ENCODE results near the gene SP110. TPM values are rescaled to one million over a fixed set of nuclear protein-coding genes. Genes with fewer than 3 reads are reported as not detected.
"Not testable (repeated sequence)": the region's sequence is repeated elsewhere in the genome, so short reads cannot be mapped to it uniquely, and the experiment has no call there.

SP110 gene
- total RNA-seq, 1 donor: 68.1 TPM

DNA sequence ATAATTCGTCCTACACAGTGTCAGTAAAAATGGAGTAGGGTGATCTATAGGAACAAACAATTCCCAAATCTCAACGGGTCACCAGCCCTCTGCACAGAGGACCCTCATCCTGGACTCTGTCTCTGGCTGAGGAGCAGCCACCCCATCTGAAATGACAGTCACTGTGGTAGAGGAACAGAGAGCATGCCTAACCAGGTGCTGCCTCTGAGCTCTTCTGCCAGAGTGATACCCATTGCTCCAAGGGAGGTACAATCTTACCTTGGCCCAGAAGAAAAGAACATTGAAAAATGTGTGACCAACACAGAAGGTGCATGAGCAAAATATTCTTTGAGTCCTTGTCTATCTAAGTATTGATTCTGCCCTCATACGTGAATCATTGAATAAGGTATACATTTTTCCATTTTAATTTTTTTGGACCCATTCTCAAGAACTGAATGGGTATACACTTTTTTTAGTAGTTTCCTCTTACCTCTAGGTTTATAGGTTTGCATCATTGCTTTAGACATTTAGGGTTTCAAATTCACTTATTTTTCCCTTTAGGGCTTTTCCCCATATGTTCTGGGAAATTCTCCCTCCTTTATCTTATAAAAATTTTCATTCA is 14.4 kb upstream of the SP110 start:
- Histone ChIP-seq H3K4me3 (ENCODE audit: low read length) (no peak overlapping the region), H3K9me3 (ENCODE audit: low read depth, low read length) (peaks cover 4% of the 10 kb centered on the region), H3K27me3 (ENCODE audit: insufficient read depth, low read length) (no peaks in the 10 kb centered on the region), H3K4me1 (ENCODE audit: insufficient read depth, low read length) (peaks cover 15% of the 10 kb centered on the region)

DNA sequence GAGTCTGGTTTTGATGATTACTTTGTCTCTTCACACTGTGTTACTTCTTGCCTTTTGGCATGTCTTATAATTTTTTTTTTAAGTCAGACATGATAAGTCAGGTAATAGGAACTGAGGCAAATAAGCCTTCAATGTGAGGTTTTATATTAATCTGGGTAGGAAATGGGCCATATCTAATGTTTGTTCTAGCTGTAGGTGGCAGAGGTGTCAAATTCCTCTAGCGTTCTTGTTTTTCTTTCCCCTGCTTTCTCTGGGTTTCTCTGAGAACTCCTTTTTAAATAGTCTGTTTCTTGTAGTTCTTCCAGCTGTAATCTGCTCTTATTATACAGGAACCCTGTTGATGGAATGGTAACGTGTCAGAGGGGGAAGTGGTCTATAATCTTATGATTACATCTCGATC is 11.5 kb upstream of the SP110 start:
- H3K9me3 ChIP-seq (ENCODE audit: low read depth, low read length): peaks cover 4% of the 10 kb centered on the region
- H3K4me3 ChIP-seq (ENCODE audit: low read length): no peak overlapping the region
- H3K4me1 ChIP-seq (ENCODE audit: insufficient read depth, low read length): peaks cover 26% of the 10 kb centered on the region
- no peaks in the 10 kb centered on the region for H3K27me3 ChIP-seq (ENCODE audit: insufficient read depth, low read length)

DNA sequence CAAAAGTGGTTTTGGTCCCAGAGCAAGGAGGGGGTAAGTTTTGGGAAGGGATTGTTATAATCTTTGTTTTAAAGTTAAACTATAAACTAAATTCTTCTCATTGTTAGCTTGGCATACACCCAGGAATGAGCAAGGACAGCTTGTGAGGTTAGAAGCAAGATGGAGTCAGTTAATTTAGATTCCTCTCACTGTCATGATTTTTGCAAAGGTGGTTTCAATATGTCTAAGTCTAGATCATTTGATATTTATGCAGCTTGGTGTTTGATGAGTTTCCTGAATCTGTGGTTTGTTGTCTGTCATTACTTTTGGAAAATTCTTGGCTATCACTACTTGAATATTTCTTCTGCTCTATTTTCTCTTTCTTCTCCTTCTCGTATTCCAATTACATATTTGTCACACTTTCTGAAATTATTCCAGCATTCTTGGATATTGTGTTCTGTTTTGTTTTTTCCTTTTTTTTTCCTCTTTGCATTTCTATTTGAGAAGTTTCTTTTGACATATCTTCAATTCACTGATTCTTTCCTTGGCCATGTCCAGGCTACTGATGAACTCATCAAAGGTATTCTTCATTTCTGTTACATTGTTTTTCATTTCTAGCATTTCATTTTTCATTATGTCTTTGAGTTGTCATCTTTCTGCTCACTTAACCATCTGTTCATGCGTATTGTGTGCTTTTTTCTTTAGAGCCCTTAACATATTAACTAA is 10.9 kb upstream of the SP110 start:
- Histone ChIP-seq H3K27me3 (ENCODE audit: insufficient read depth, low read length) (no peaks in the 10 kb centered on the region), H3K4me1 (ENCODE audit: insufficient read depth, low read length) (peaks cover 32% of the 10 kb centered on the region), H3K4me3 (ENCODE audit: low read length) (no peak overlapping the region), H3K9me3 (ENCODE audit: low read depth, low read length) (peaks cover 4% of the 10 kb centered on the region)

DNA sequence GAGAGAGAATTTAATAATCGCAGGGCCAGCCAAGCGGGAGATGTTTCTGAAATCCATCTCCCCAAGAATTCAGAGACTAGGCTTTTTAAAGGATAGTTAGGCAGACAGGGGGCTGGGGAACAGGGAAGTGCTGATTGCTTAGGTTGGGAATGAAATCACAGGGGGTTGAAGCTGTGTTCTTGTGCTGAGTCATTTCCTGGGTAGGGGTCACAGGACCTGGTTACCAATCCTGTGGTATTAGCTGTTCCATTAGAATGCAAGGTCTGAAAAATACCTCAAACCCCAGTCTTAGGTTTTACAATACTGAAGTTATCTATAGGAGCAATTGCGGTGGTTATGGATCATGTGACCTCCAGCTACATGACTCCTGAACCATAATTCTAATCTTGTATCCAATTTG is 10.3 kb upstream of the SP110 start:
- Histone ChIP-seq H3K4me3 (ENCODE audit: low read length) (no peak overlapping the region), H3K4me1 (ENCODE audit: insufficient read depth, low read length) (peaks cover 37% of the 10 kb centered on the region), H3K9me3 (ENCODE audit: low read depth, low read length) (peaks cover 4% of the 10 kb centered on the region), H3K27me3 (ENCODE audit: insufficient read depth, low read length) (no peaks in the 10 kb centered on the region)

DNA sequence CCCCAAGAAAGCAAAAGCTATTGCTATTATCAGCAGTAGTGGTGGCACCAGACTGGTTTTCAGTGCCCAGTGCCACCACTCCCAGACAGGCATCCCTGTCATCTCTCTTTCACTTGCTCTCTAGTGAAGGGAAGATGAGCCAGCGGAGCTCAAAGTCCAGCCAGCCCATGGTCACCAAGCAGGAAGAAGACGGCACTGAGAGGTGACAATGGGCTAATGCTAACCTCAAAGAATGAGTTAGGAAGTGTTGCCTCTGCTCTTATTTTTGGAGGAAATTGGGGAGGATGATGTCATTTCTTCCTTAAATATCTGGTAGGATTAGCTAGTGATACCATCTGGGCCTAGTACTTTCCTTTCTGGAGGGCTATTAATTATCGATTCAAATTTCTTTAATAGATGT is 7.4 kb upstream of the SP110 start:
- Histone ChIP-seq H3K9me3 (ENCODE audit: low read depth, low read length) (peaks cover 4% of the 10 kb centered on the region), H3K4me1 (ENCODE audit: insufficient read depth, low read length) (peaks cover 63% of the 10 kb centered on the region), H3K4me3 (ENCODE audit: low read length) (peak overlapping the region; percentile 20), H3K27me3 (ENCODE audit: insufficient read depth, low read length) (no peaks in the 10 kb centered on the region)

DNA sequence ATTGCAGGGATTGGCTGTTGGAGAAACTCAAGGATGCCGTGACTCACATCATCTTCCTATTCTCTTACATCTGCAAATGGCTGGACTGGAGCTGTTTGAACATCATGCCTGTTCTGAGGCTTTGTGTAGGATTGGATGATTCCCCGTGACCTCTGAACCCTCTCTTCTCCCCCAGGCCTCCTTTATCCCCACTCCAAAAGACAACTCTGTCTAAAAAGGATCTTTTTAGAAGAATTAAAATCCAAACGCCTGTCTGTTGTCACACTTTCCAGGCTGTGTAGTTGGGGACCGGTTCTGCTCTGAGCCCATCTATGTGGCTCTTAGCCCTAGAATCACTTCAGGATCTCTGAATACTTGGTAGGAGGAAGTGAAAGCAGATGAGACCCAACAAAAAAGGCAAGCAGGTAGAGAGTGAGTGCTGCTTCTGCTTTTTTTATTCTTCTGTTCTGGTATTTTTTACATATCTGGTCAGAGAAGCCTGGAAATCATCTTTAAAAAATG is 6.3 kb upstream of the SP110 start:
- Histone ChIP-seq H3K4me3 (ENCODE audit: low read length) (peak overlapping the region; percentile 37), H3K4me1 (ENCODE audit: insufficient read depth, low read length) (peaks cover 56% of the 10 kb centered on the region)

DNA sequence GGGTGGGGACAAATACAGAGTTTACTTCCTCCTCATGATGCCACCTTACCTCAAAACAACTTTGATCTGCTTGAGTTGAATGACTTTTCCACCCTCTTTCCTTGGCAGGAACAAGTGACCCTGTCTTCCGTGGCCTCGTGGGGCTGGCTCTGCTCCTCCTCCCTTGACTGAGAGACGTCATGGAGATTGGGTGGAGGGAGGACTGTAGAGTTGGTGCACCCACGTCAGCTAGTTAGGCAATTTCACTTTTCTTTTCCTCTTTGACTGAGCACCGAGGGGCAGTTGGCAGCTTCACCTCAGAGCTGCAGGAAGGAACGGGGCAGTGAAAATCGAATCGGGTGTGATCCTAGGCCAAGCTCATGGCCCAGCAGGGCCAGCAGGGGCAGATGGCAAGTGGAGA is 5.7 kb upstream of the SP110 start, which contains the start of gene SP140:
SP140 (plus strand) TSS at position 251 of the 400 bp plus-strand sequence; CDS start at position 360, 109 bp downstream.
- H3K9me3 ChIP-seq (ENCODE audit: low read depth, low read length): peaks cover 3% of the 10 kb centered on the region
- H3K4me3 ChIP-seq (ENCODE audit: low read length): peak within 1 kb of the TSS; percentile 37
- no peaks in the 10 kb centered on the region for H3K27me3 ChIP-seq (ENCODE audit: insufficient read depth, low read length)
- peaks cover 59% of the 10 kb centered on the region for H3K4me1 ChIP-seq (ENCODE audit: insufficient read depth, low read length)

More for the DNA sequence above, 6.3 kb upstream of the SP110 start:
- H3K27me3 ChIP-seq (ENCODE audit: insufficient read depth, low read length): no peaks in the 10 kb centered on the region
- peaks cover 4% of the 10 kb centered on the region for H3K9me3 ChIP-seq (ENCODE audit: low read depth, low read length)

DNA sequence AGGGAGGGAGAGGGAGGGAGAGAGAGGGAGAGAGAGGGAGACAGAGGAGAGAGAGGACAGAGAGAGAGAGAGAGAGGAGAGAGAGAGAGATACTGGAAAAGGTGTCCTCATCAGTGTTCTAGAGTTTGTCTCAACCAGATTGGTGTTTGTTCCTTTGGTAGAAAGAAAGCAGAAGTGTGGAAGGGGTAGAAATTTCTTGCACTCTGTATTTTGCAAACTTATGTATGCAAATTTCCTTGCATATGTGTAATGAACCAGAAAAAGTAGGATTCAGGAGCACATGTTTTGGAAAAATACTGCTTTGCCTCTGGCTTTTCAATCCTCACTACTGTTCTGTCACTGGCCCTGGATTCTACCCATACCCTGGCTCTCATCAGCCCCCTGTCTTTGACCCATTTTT is 4.7 kb upstream of the SP110 start:
- Histone ChIP-seq H3K9me3 (ENCODE audit: low read depth, low read length) (no peaks in the 10 kb centered on the region), H3K27me3 (ENCODE audit: insufficient read depth, low read length) (no peaks in the 10 kb centered on the region), H3K4me1 (ENCODE audit: insufficient read depth, low read length) (peaks cover 58% of the 10 kb centered on the region), H3K4me3 (ENCODE audit: low read length) (no peak overlapping the region)

DNA sequence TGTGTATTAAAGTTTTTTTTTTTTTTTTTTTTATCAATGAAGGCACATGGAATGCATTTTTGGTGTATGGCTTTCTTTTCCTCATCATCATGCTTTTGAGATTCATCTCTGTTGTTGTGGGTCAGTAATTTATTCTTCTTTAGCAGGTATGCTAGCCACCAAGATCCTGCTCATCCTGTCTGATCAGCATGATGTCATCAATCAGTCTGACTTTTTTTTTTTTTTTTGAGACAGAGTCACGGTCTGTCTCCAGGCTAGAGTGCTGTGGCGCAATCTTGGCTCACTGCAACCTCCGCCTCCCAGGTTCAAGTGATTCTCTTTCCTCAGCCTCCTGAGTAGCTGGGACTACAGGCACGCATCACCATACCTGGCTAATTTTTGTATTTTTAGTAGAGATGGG is 3.0 kb upstream of the SP110 start:
- not testable (repeated sequence) for H3K4me3 ChIP-seq (ENCODE audit: low read length); H3K9me3 ChIP-seq (ENCODE audit: low read depth, low read length); H3K27me3 ChIP-seq (ENCODE audit: insufficient read depth, low read length)
- peaks cover 72% of the 10 kb centered on the region for H3K4me1 ChIP-seq (ENCODE audit: insufficient read depth, low read length)

DNA sequence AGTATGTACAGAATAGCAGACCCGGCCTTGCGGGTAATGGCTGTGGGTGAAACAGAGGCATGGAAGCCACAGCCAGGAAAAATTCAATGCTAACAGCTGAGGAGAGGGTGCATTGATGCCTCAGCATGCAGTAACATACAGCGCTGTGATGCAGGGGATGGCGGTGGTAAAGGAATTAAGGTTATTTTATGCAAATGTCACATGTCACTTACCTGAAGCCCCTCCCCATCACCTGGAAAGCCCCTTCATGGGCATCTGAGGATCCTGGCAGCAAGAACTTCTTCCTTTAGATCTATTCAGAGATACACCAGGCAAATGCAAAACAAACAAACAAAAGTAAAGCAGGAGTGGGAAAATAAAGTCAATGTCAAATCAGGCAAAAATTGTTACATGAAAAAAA is 1.7 kb upstream of the SP110 start:
- no peaks in the 10 kb centered on the region for H3K27me3 ChIP-seq (ENCODE audit: insufficient read depth, low read length)
- peaks cover 77% of the 10 kb centered on the region for H3K4me1 ChIP-seq (ENCODE audit: insufficient read depth, low read length)
- no peaks in the 10 kb centered on the region for H3K9me3 ChIP-seq (ENCODE audit: low read depth, low read length)
- no peak overlapping the region for H3K4me3 ChIP-seq (ENCODE audit: low read length)

DNA sequence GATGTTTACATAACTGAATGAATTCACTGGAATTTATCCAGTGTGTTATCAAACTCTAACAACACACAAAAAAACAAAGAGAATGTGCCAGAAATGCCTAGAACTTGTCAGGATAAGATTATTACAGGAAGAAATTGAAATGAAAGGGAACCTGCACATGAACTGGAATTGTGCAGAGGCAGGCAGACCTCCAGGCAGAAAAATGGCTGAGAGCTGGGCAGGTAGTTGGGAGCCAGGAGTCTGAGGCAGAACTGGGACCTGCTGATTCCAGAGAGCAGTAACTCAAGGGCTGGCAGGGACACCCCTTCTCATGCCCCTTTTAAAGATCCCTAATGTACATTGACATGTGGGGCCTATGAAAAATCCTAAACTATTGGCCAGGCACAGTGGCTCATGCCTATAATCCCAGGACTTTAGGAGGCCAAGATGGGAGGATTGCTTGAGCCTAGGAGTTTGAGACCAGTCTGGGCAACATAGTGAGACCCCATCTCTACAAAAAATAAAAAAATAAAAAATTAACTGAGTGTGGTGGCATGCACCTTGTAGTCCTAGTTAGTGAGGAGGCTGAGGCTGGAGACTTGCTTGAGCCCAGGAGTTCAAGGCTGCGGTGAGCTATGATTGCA is 674 bp upstream of the SP110 start:
- Histone ChIP-seq H3K27me3 (ENCODE audit: insufficient read depth, low read length) (no peaks in the 10 kb centered on the region), H3K4me3 (ENCODE audit: low read length) (peak overlapping the region; percentile 99), H3K4me1 (ENCODE audit: insufficient read depth, low read length) (peaks cover 74% of the 10 kb centered on the region), H3K9me3 (ENCODE audit: low read depth, low read length) (no peaks in the 10 kb centered on the region)

DNA sequence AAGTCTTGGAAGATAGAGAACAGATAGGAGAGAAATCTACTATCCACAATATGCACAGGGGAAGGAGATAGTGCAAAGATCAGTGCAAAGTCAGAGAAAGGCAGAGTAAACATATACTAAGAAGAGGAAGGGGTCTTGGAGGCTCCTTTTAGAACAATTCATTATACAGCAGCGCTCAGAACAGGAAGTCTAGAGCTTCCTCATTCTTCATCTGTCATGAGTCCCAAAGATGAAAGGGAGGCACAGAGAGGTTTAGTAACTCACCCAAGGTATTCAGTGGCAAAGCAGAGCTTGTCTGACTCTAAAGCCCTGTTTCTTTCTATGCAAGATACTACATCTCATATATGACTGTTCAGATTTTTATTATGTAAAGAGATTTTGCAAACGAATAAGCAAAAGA is 1.4 kb downstream of the SP110 start:
- peaks cover 56% of the 10 kb centered on the region for H3K4me1 ChIP-seq (ENCODE audit: insufficient read depth, low read length)
- peak overlapping the region; percentile 99 for H3K4me3 ChIP-seq (ENCODE audit: low read length)

DNA sequence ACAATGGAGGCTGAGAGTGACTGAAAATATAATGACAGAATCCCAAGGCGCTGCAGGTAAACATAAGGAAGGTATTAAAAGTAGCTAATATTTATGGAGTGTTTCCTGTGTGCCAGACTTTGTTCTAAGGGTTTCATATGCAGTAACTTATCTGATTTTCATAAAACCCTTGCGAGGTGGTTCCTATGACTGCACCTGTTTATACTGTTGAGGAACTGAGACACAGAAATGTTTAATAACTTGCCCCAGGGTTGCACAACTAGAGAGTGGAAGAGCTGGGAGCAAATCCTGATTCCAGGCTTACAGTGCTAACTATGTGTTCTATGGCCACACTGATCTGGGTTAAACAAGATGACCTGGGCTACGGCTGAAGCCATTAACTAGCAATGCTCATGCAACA is 2.4 kb downstream of the SP110 start:
- no peaks in the 10 kb centered on the region for H3K9me3 ChIP-seq (ENCODE audit: low read depth, low read length)
- no peak overlapping the region for H3K4me3 ChIP-seq (ENCODE audit: low read length)
- H3K4me1 ChIP-seq (ENCODE audit: insufficient read depth, low read length): peaks cover 48% of the 10 kb centered on the region

More for the DNA sequence above, 1.4 kb downstream of the SP110 start:
- no peaks in the 10 kb centered on the region for H3K9me3 ChIP-seq (ENCODE audit: low read depth, low read length)
- H3K27me3 ChIP-seq (ENCODE audit: insufficient read depth, low read length): no peaks in the 10 kb centered on the region

DNA sequence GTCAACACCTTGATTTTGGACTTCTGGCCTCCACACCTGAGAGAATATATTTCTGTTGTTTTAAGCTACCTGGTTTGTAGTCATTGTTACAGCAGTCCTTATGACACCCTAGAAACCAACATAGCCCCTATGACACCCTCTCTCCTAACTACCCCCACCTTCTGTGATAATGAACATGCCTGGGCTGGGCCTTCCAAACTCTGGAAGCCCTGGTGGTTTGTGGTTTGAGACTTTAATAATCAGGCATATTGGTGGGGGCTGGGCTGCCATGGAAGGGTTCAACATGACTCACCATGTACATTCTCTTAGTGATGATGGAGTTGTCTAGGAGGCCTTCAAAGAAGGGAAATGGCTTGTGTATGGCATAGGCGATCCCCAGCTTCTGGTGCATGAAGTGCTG is 3.3 kb downstream of the SP110 start:
- Histone ChIP-seq H3K27me3 (ENCODE audit: insufficient read depth, low read length) (no peaks in the 10 kb centered on the region), H3K4me1 (ENCODE audit: insufficient read depth, low read length) (peaks cover 46% of the 10 kb centered on the region), H3K9me3 (ENCODE audit: low read depth, low read length) (no peaks in the 10 kb centered on the region), H3K4me3 (ENCODE audit: low read length) (no peak overlapping the region)

More for the DNA sequence above, 2.4 kb downstream of the SP110 start:
- H3K27me3 ChIP-seq (ENCODE audit: insufficient read depth, low read length): no peaks in the 10 kb centered on the region

DNA sequence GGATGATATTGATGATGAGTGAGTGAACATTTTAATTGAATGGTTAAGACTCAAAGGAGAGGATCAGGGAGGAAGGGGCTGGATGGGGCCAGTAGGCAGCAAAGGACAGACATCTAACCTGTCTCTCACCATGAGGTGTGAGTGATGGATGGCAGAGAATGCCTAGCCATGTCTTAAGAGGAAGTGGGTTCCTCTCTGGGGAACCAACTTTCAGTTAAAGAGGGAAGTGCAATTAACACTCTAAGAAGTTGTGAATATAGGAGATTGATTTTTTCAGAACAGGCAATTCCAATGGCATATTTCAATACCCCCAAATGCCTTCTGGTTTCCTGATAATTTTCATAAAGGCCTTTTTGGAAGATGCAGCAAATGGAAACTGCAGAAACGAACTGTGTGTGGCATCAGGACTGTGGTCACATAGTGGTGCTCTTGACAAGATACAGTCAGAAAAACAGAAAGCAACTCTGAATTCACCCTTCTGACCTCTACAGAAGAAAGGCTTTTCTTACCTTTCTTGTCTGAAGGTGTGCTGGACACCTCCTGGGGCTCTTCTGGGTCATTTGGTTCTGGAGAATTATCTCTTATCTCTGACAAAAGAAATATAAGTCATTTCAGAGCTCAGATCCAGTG is 10.2 kb downstream of the SP110 start:
- Histone ChIP-seq H3K4me1 (ENCODE audit: insufficient read depth, low read length) (peaks cover 60% of the 10 kb centered on the region), H3K4me3 (ENCODE audit: low read length) (no peak overlapping the region), H3K9me3 (ENCODE audit: low read depth, low read length) (no peaks in the 10 kb centered on the region), H3K27me3 (ENCODE audit: insufficient read depth, low read length) (no peaks in the 10 kb centered on the region)
